H1 (cell line): ENCODE results near the gene DAPK2. TPM values are rescaled to one million over a fixed set of nuclear protein-coding genes. Genes with fewer than 3 reads are reported as not detected.

ENCODE experiments used
- CTCF ChIA-PET: fragments of 300-600 bp; sonication (Branson Sonifier 250); formaldehyde crosslinking; loops from one replicate; lab custom pipeline; 2021; ENCODE audit not compliant: partially characterized antibody; lab: Charles Lee
- POLR2A ChIA-PET: fragments of 300-600 bp; sonication (Branson Sonifier 250); formaldehyde crosslinking; loops from one replicate; lab custom pipeline; 2021; ENCODE audit warnings: inconsistent platforms; ENCODE audit not compliant: partially characterized antibody; lab: Charles Lee
- DNase-seq, 2 experiments: peaks; one replicate each; pipeline versions ENCODE4 v3.0.0 to v3.0.0-alpha.2; 2010 to 2022; ENCODE audit warnings: low spot score in 2 of 2, low read depth in 1 of 2, mixed read lengths in 1 of 2
- FAIRE-seq: peaks from 2 replicates; lab custom pipeline; 2011; peaks lifted over from hg19 to GRCh38; lab: Jason Lieb, UNC
- H2AFZ ChIP-seq: 2 replicates; pipeline ENCODE4 v1.8.1; 2012; ENCODE audit warnings: low read length, inconsistent platforms
- H2AK5ac ChIP-seq: 2 replicates; pipeline ENCODE4 v1.6.1; 2013; ENCODE audit warnings: low read depth, low read length
- H2BK120ac ChIP-seq: replicated peaks from 2 replicates; pipeline ENCODE3; 2013; ENCODE audit warnings: low read depth, low read length, inconsistent platforms
- H2BK12ac ChIP-seq: 2 replicates; pipeline ENCODE4 v1.6.1; 2013; ENCODE audit warnings: low read depth, low read length
- H2BK15ac ChIP-seq: 2 replicates; pipeline ENCODE4 v1.6.1; 2013; ENCODE audit warnings: low read length
- H2BK20ac ChIP-seq: 2 replicates; pipeline ENCODE4 v1.6.1; 2013; ENCODE audit warnings: low read length
- H2BK5ac ChIP-seq: 2 replicates; pipeline ENCODE4 v1.6.1; 2013; ENCODE audit warnings: low read depth, low read length
- H3K14ac ChIP-seq: 2 replicates; pipeline ENCODE4 v1.6.1; 2013; ENCODE audit warnings: inconsistent platforms; ENCODE audit not compliant: insufficient read length
- H3K18ac ChIP-seq: 2 replicates; pipeline ENCODE4 v1.6.1; 2013; ENCODE audit warnings: low read length; ENCODE audit errors: extremely low read depth
- H3K23ac ChIP-seq: 2 replicates; pipeline ENCODE4 v1.6.1; 2013; ENCODE audit warnings: inconsistent platforms; ENCODE audit not compliant: insufficient read length
- H3K23me2 ChIP-seq: 2 replicates; pipeline ENCODE4 v1.6.1; 2013; ENCODE audit warnings: low read depth, low read length
- H3K27ac ChIP-seq: 2 replicates; pipeline ENCODE4 v1.6.1; 2011; ENCODE audit warnings: low read depth, low read length, inconsistent platforms
- H3K27me3 ChIP-seq, 4 experiments: replicated peaks in 1 of 4; 1 replicate in 1 of 4; 2 replicates in 3 of 4; pipeline versions ENCODE4 v1.6.1 to v1.8.1; 2011 to 2013; ENCODE audit warnings: low read length in 3 of 4, mild to moderate bottlenecking in 3 of 4, inconsistent platforms in 2 of 4, mixed read lengths in 2 of 4, moderate library complexity in 1 of 4; ENCODE audit not compliant: control insufficient read depth in 3 of 4, insufficient read depth in 3 of 4; ENCODE audit errors: extremely low read depth in 1 of 4
- H3K36me3 ChIP-seq, 4 experiments: 2 replicates each; pipeline versions ENCODE4 v1.6.1 to v1.8.1; 2011 to 2013; ENCODE audit warnings: mild to moderate bottlenecking in 4 of 4, low read length in 3 of 4, moderate library complexity in 2 of 4, control low read depth in 1 of 4, inconsistent platforms in 1 of 4; ENCODE audit not compliant: insufficient read depth in 4 of 4, control insufficient read depth in 2 of 4
- H3K4ac ChIP-seq: replicated peaks from 2 replicates; pipeline ENCODE3; 2013; ENCODE audit warnings: low read length, low read depth, mixed read lengths, inconsistent platforms; ENCODE audit not compliant: insufficient read length
- H3K4me1 ChIP-seq, 4 experiments: replicated peaks in 1 of 4; 1 replicate in 1 of 4; 2 replicates in 3 of 4; pipeline versions ENCODE4 v1.6.1 to v1.8.1; 2011 to 2013; ENCODE audit warnings: low read length in 3 of 4, inconsistent platforms in 2 of 4, mixed read lengths in 1 of 4; ENCODE audit not compliant: insufficient read depth in 4 of 4, control insufficient read depth in 3 of 4
- H3K4me2 ChIP-seq, 2 experiments: 2 replicates each; pipeline versions ENCODE4 v1.6.1 to v1.8.1; 2011 to 2013; ENCODE audit warnings: low read depth in 2 of 2, low read length in 2 of 2, control low read depth in 1 of 2, inconsistent platforms in 1 of 2, mild to moderate bottlenecking in 1 of 2; ENCODE audit not compliant: insufficient read depth in 1 of 2
- H3K4me3 ChIP-seq, 4 experiments: fragments of 200-600, 300-600 bp in 1 of 4; sonication (generic), shearing (Covaris generic), sonication (Bioruptor Twin) in 1 of 4; 2 replicates each; pipeline versions ENCODE4 v1.5.1 to v1.8.1; 2011 to 2016; ENCODE audit warnings: low read length in 4 of 4, low read depth in 3 of 4, control low read depth in 2 of 4, inconsistent platforms in 2 of 4, mild to moderate bottlenecking in 2 of 4, mixed read lengths in 1 of 4, moderate library complexity in 1 of 4; ENCODE audit not compliant: insufficient read depth in 2 of 4; ENCODE audit errors: extremely low read depth in 1 of 4
- H3K56ac ChIP-seq: replicated peaks from 2 replicates; pipeline ENCODE3; 2013; ENCODE audit warnings: low read depth, mild to moderate bottlenecking, mixed read lengths, low read length, inconsistent platforms; ENCODE audit not compliant: insufficient read length
- H3K79me1 ChIP-seq: 2 replicates; pipeline ENCODE4 v1.6.1; 2013; ENCODE audit warnings: low read depth, low read length, control low read depth
- H3K79me2 ChIP-seq, 2 experiments: 2 replicates each; pipeline versions ENCODE4 v1.6.1 to v1.8.1; 2012 to 2013; ENCODE audit warnings: low read length in 2 of 2, mild to moderate bottlenecking in 2 of 2, inconsistent platforms in 1 of 2; ENCODE audit not compliant: insufficient read depth in 2 of 2, control insufficient read depth in 1 of 2
- H3K9ac ChIP-seq, 4 experiments: replicated peaks in 1 of 4; 1 replicate in 1 of 4; 2 replicates in 3 of 4; pipeline versions ENCODE4 v1.6.1 to v1.8.1; 2011 to 2013; ENCODE audit warnings: low read depth in 3 of 4, low read length in 3 of 4, control low read depth in 2 of 4, mild to moderate bottlenecking in 2 of 4, moderate library complexity in 2 of 4, inconsistent platforms in 1 of 4; ENCODE audit errors: extremely low read depth in 1 of 4
- H3K9me3 ChIP-seq, 2 experiments: 2 replicates each; pipeline versions ENCODE4 v1.6.1 to v1.8.1; 2012 to 2013; ENCODE audit warnings: mild to moderate bottlenecking in 2 of 2, moderate library complexity in 2 of 2, control low read depth in 1 of 2, inconsistent platforms in 1 of 2, low read depth in 1 of 2, low read length in 1 of 2, mixed read lengths in 1 of 2; ENCODE audit not compliant: insufficient read depth in 2 of 2
- H4K20me1 ChIP-seq, 2 experiments: replicated peaks in 1 of 2; 2 replicates each; pipeline versions ENCODE3 to v1.8.1; 2011 to 2013; ENCODE audit warnings: inconsistent platforms in 2 of 2, low read length in 2 of 2, mild to moderate bottlenecking in 1 of 2; ENCODE audit not compliant: insufficient read depth in 2 of 2, control insufficient read depth in 1 of 2
- H4K5ac ChIP-seq: 2 replicates; pipeline ENCODE4 v1.6.1; 2013; ENCODE audit warnings: low read length, low read depth, mixed read lengths, inconsistent platforms; ENCODE audit not compliant: insufficient read length
- H4K8ac ChIP-seq: 2 replicates; pipeline ENCODE4 v1.8.0; 2013; ENCODE audit warnings: mild to moderate bottlenecking, moderate library complexity, low read length, inconsistent platforms; ENCODE audit not compliant: insufficient read depth; ENCODE audit errors: extremely low read depth
- H4K91ac ChIP-seq: replicated peaks from 2 replicates; pipeline ENCODE3; 2013; ENCODE audit warnings: low read length, mixed read lengths, inconsistent platforms; ENCODE audit not compliant: insufficient read length
- BCL11A ChIP-seq, 2 experiments: IDR thresholded peaks; one replicate each; pipeline ENCODE4 v1.6.1; 2011; ENCODE audit warnings: low read depth in 2 of 2, low read length in 2 of 2, mild to moderate bottlenecking in 2 of 2
- CBX8 ChIP-seq: fragments of 300-800, 300-1000 bp; sonication (generic); IDR thresholded peaks from 2 replicates; pipeline ENCODE4 v1.7.1; 2016; ENCODE audit warnings: low read depth, low read length, borderline replicate concordance
- CHD1 ChIP-seq: IDR thresholded peaks from 2 replicates; pipeline ENCODE4 v1.6.1; 2012; ENCODE audit warnings: low read depth, low read length, improper control_type of control experiment
- CHD2 ChIP-seq: IDR thresholded peaks from 2 replicates; pipeline ENCODE4 v1.6.1; 2012; ENCODE audit warnings: low read length, improper control_type of control experiment
- CREB1 ChIP-seq: IDR thresholded peaks from 2 replicates; pipeline ENCODE4 v1.6.1; 2012; ENCODE audit warnings: inconsistent platforms
- GABPA ChIP-seq: IDR thresholded peaks from 2 replicates; pipeline ENCODE4 v1.6.1; 2011; ENCODE audit warnings: mild to moderate bottlenecking, low read length, moderate library complexity, borderline replicate concordance; ENCODE audit not compliant: insufficient read depth
- MAFK ChIP-seq: IDR thresholded peaks from 2 replicates; pipeline ENCODE4 v1.6.1; 2012; ENCODE audit warnings: low read depth, mild to moderate bottlenecking, improper control_type of control experiment, low read length
- POLR2A ChIP-seq, 2 experiments: IDR thresholded peaks; 1 replicate in 1 of 2; 2 replicates in 1 of 2; pipeline ENCODE4 v1.6.1; 2011; ENCODE audit warnings: low read depth in 2 of 2, low read length in 2 of 2, mild to moderate bottlenecking in 2 of 2; ENCODE audit errors: control extremely low read depth in 1 of 2
- RFX5 ChIP-seq: IDR thresholded peaks from 2 replicates; pipeline ENCODE4 v1.6.1; 2011; ENCODE audit warnings: low read depth, low read length, improper control_type of control experiment, borderline replicate concordance
- TAF1 ChIP-seq: IDR thresholded peaks from 2 replicates; pipeline ENCODE4 v1.6.1; 2011; ENCODE audit warnings: mild to moderate bottlenecking, low read depth, low read length
- TEAD4 ChIP-seq: IDR thresholded peaks from 2 replicates; pipeline ENCODE4 v1.6.1; 2012; ENCODE audit warnings: low read depth, low read length, inconsistent platforms, mixed read lengths
- USF2 ChIP-seq: IDR thresholded peaks from 2 replicates; pipeline ENCODE4 v1.6.1; 2011; ENCODE audit warnings: low read length, improper control_type of control experiment
- YY1 ChIP-seq: IDR thresholded peaks from 2 replicates; pipeline ENCODE4 v1.6.1; 2011; ENCODE audit warnings: low read depth, mild to moderate bottlenecking, low read length
- WGBS, 2 experiments: shearing (Covaris generic) in 1 of 2; methylation state at CpG; one replicate each; pipeline versions ENCODE4 v1.1.6 to v1.1.7; 2013 to 2015; ENCODE audit warnings: low lambda C conversion rate in 2 of 2, mixed read lengths in 2 of 2, inconsistent platforms in 1 of 2, low coverage in 1 of 2, missing lambda C conversion rate in 1 of 2; ENCODE audit not compliant: insufficient replicate concordance in 2 of 2, insufficient coverage in 1 of 2, insufficient read length in 1 of 2; ENCODE audit errors: extremely low coverage in 1 of 2, missing lambda C conversion rate in 1 of 2; 5-methylcytosine and 5-hydroxymethylcytosine counted together
- polyA plus RNA-seq, 7 experiments: library from polyadenylated mRNA; depleted of rRNA in 3 of 7; stranded (reverse) in 5 of 7; unstranded in 2 of 7; fragments of >200 nt in 5 of 7; fragments of 200-250 nt in 2 of 7; gene quantifications; 1 replicate in 5 of 7; 2 replicates in 1 of 7; 4 replicates in 1 of 7; pipeline versions ENCODE4 v1.2.1 to v1.2.3, GENCODE V29; 2011 to 2013; ENCODE audit warnings: missing spikeins in 2 of 7, mixed read lengths in 2 of 7
- total RNA-seq: library from RNA; stranded (reverse); fragmentation: NEBNext Ultra II Directional; extraction: Animal tissue kit (Norgen Biotek cat#: 25700); gene quantifications from 2 replicates; pipeline ENCODE4 v1.2.1, GENCODE V29; 2021

DAPK2 gene
- total and polyA plus RNA-seq, 2 of the 8 experiments (the other 6 are each of a cell fraction or from before 2014, with no cell fraction given): 1.8 to 2.9 TPM

DNA sequence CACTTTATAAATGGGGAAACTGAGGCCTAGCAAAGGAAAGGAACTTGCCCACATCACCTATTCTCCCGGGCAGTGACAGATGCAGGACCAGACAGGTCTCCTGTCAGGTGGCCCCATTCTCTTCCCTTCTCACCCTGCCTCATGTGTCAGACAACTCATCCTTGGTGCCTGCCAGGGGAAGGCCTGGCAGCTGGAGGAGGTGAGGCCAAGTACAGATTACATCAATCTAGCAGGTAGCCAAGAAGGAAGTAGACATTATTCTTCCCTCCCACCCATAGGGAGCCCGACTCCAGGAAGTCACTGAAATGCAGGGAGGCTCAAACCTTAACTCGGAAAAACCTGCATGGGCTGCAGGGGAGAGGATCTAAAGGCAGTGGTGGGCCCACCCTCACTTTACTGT lies 39.6 kb downstream of the DAPK2 start:
- H3K23me2 ChIP-seq: peaks cover 3% of the 10 kb centered on the region; the same call in 1 of the 2 replicates
- no peak overlapping the region for H2AK5ac ChIP-seq
- no peak overlapping the region for H3K27ac ChIP-seq
- no peak overlapping the region for H3K4ac ChIP-seq
- H3K79me1 ChIP-seq: no peaks in the 10 kb centered on the region
- H3K56ac ChIP-seq: no peak overlapping the region
- ChIA-PET POLR2A (interaction anchor here (1.2 kb wide), 1 partner anchor 47 kb away, joined by 3 read pairs; no protein-coding TSS in a partner anchor), CTCF (interaction anchor here (1.0 to 3.7 kb wide), 4 partner anchors 16 to 62 kb away, joined by 3 to 16 read pairs (median 4); no protein-coding TSS in a partner anchor)
- H3K79me2 ChIP-seq: no peaks in the 10 kb centered on the region
- no peak overlapping the region for H4K91ac ChIP-seq
- FAIRE-seq (no peak), DNase-seq (no peak)
- no peak overlapping the region for H2BK120ac ChIP-seq
- H3K4me3 ChIP-seq: no peak overlapping the region
- H3K4me1 ChIP-seq: peaks cover 0 to 4% (median under 1%) of the 10 kb centered on the region in 4 experiments; a peak in 3 of 7 replicates
- H2BK5ac ChIP-seq: no peak overlapping the region
- H4K5ac ChIP-seq: no peak overlapping the region
- H2BK20ac ChIP-seq: no peak overlapping the region
- H4K20me1 ChIP-seq: no peaks in the 10 kb centered on the region
- H3K9ac ChIP-seq: no peak overlapping the region
- H3K36me3 ChIP-seq: no peaks in the 10 kb centered on the region
- H2AFZ ChIP-seq: no peak overlapping the region
- H3K23ac ChIP-seq: no peak overlapping the region
- no peaks in the 10 kb centered on the region for H3K9me3 ChIP-seq
- no peak overlapping the region for H3K14ac ChIP-seq
- WGBS, 2 experiments: 96% methylated on average over 3 of the region's 3 CpGs; no CpG with 5 or more reads in 1 of the 2 experiments
- no peak overlapping the region for H3K4me2 ChIP-seq
- no peak overlapping the region for H4K8ac ChIP-seq
- H3K18ac ChIP-seq: no peak overlapping the region
- no peaks in the 10 kb centered on the region for H3K27me3 ChIP-seq
- H2BK12ac ChIP-seq: no peak overlapping the region
- no peak overlapping the region for H2BK15ac ChIP-seq
- no peak for TF ChIP-seq TAF1
- TF ChIP-seq USF2: no peak
- no peak for TF ChIP-seq CBX8
- TF ChIP-seq RFX5: no peak
- TF ChIP-seq GABPA: no peak
- no peak for TF ChIP-seq MAFK
- TF ChIP-seq POLR2A (IDR thresholded peaks at IDR 0.05; ENCODE audit: control extremely low read depth in 1 of 2, low read depth in 2 of 2, low read length in 2 of 2): no peak
- no peak for TF ChIP-seq BCL11A (IDR thresholded peaks at IDR 0.05; ENCODE audit: low read depth in 2 of 2, low read length in 2 of 2)
- TF ChIP-seq CHD2: no peak
- no peak for TF ChIP-seq CREB1
- TF ChIP-seq TEAD4: no peak
- TF ChIP-seq YY1: no peak
- TF ChIP-seq CHD1: no peak
